Lower lobe of right lung (tissue), 2 donors: ENCODE results near the gene ZNF236. TPM values are rescaled to one million over a fixed set of nuclear protein-coding genes. Genes with fewer than 3 reads are reported as not detected.
"Not testable (repeated sequence)": the region's sequence is repeated elsewhere in the genome, so short reads cannot be mapped to it uniquely, and the experiment has no call there.

Experiments used
- ATAC-seq, 2 donors: fragments of 200-7000 bp; cut with Tn5 transposase; one replicate each; pipeline ENCODE4 v1.9.1; 2020 to 2022; ENCODE audit warnings: mild to moderate bottlenecking in 2 of 2, moderate library complexity in 2 of 2
- DNase-seq: peaks from one replicate; pipeline ENCODE4 v3.0.0-alpha.2; 2020
- H3K27ac ChIP-seq: fragments of 200-600 bp; one replicate; pipeline ENCODE4 v1.8.0; 2022
- H3K27me3 ChIP-seq: fragments of 200-600 bp; one replicate; pipeline ENCODE4 v1.8.0; 2022; ENCODE audit warnings: low read depth
- H3K36me3 ChIP-seq: fragments of 200-600 bp; one replicate; pipeline ENCODE4 v1.8.0; 2022; ENCODE audit warnings: mild to moderate bottlenecking
- H3K4me1 ChIP-seq: fragments of 200-600 bp; one replicate; pipeline ENCODE4 v1.8.0; 2022
- H3K4me3 ChIP-seq: fragments of 200-600 bp; one replicate; pipeline ENCODE4 v1.8.0; 2022; ENCODE audit warnings: mild to moderate bottlenecking
- H3K9me3 ChIP-seq: fragments of 200-600 bp; one replicate; pipeline ENCODE4 v1.8.0; 2022
- CTCF ChIP-seq: fragments of 200-600 bp; IDR thresholded peaks from one replicate; pipeline ENCODE4 v1.8.0; 2022; ENCODE audit warnings: antibody characterized with exemption, mild to moderate bottlenecking
- intact Hi-C: fragments of 100-400 bp; cut with DNase I; formaldehyde crosslinking; loops from one replicate; pipeline ENCODE4 v1.11.0; 2022
- total RNA-seq: library from RNA; stranded (reverse); fragmentation: NEBNext Ultra II Directional; extraction: Animal tissue kit (Norgen Biotek cat#: 25700); gene quantifications from one replicate; pipeline ENCODE4 v1.2.1, GENCODE V29; 2021
- donor health status: DM: no; HTN: yes; CAD: no; lungs with severe emphysema.

ZNF236 gene
- total RNA-seq, 1 donor from 2014 or later: 18.0 TPM

GRCh38 chr18:76803413-76803812, 18.9 kb upstream of the ZNF236 start:
- intact Hi-C loops: no loop called here
- no peaks in the 10 kb centered on the region for H3K9me3 ChIP-seq
- peaks cover 18% of the 10 kb centered on the region for H3K4me1 ChIP-seq
- H3K27ac ChIP-seq: no peak overlapping the region
- no peak overlapping the region for H3K4me3 ChIP-seq
- no peak for ATAC-seq
- no peak for DNase-seq
- H3K27me3 ChIP-seq: peaks cover 14% of the 10 kb centered on the region
- no peaks in the 10 kb centered on the region for H3K36me3 ChIP-seq
- TF ChIP-seq CTCF: no peak

GRCh38 chr18:76803814-76804213, 18.5 kb upstream of the ZNF236 start:
- Histone ChIP-seq H3K4me3 (no peak overlapping the region), H3K27ac (no peak overlapping the region), H3K27me3 (peaks cover 14% of the 10 kb centered on the region), H3K9me3 (no peaks in the 10 kb centered on the region), H3K4me1 (peaks cover 18% of the 10 kb centered on the region), H3K36me3 (peaks cover 2% of the 10 kb centered on the region)
- DNase-seq (no peak), ATAC-seq (peak; percentile 68 to 74)
- TF ChIP-seq CTCF: peak; percentile 78
- intact Hi-C loops: no loop called here

GRCh38 chr18:76805221-76805620, 17.1 kb upstream of the ZNF236 start:
- H3K27me3 ChIP-seq: peaks cover 14% of the 10 kb centered on the region
- peaks cover 18% of the 10 kb centered on the region for H3K4me1 ChIP-seq
- no peak overlapping the region for H3K4me3 ChIP-seq
- intact Hi-C loops: no loop called here
- no peaks in the 10 kb centered on the region for H3K9me3 ChIP-seq
- no peak overlapping the region for H3K27ac ChIP-seq
- peaks cover 12% of the 10 kb centered on the region for H3K36me3 ChIP-seq
- no peak for TF ChIP-seq CTCF
- DNase-seq (no peak), ATAC-seq (no peak)

DNA sequence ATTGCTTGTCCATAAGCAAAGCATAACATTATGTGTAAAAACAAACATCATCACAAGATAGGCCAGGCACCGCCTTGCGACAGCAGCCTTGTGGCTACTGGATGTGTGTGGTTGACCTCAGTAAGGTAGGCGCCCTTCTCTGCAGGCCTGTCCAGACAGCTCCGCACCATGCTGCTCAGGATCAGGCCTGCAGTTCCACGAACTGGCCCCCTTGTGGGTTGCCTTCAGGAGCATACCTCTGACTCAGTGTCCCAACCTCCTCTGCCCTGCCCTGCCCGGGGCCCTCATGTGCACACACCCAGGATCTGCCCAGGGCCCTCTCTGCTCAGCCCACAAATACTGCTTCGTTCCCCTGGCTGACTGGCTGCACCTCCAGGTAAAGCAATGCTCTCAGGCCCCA, 16.1 kb upstream of the ZNF236 start:
- intact Hi-C loops: no loop called here

GRCh38 chr18:76808561-76808960, 13.8 kb upstream of the ZNF236 start:
- H3K4me3 ChIP-seq: no peak overlapping the region
- H3K9me3 ChIP-seq: no peaks in the 10 kb centered on the region
- H3K36me3 ChIP-seq: peaks cover 18% of the 10 kb centered on the region
- H3K4me1 ChIP-seq: peaks cover 5% of the 10 kb centered on the region
- TF ChIP-seq CTCF: no peak
- intact Hi-C loops: no loop called here
- no peak for ATAC-seq
- no peak overlapping the region for H3K27ac ChIP-seq
- DNase-seq: no peak
- no peaks in the 10 kb centered on the region for H3K27me3 ChIP-seq

More for the DNA sequence above, 16.1 kb upstream of the ZNF236 start:
- Histone ChIP-seq H3K27ac (no peak overlapping the region), H3K4me1 (peaks cover 18% of the 10 kb centered on the region), H3K9me3 (no peaks in the 10 kb centered on the region), H3K36me3 (peaks cover 12% of the 10 kb centered on the region), H3K4me3 (no peak overlapping the region), H3K27me3 (peaks cover 4% of the 10 kb centered on the region)
- DNase-seq (no peak), ATAC-seq (peak in 1 of 2 donors; percentile 20)
- no peak for TF ChIP-seq CTCF

GRCh38 chr18:76811530-76811929, 10.8 kb upstream of the ZNF236 start:
- DNase-seq, intact Hi-C loops, H3K27ac ChIP-seq: not testable (repeated sequence)

More at GRCh38 chr18:76811530-76811929, 10.8 kb upstream of the ZNF236 start:
- not testable (repeated sequence) for H3K4me3 ChIP-seq, H3K27me3 ChIP-seq, ATAC-seq, H3K4me1 ChIP-seq, H3K9me3 ChIP-seq
- peaks cover 33% of the 10 kb centered on the region for H3K36me3 ChIP-seq
